ENCODE results near the gene CHAF1B.

Gene CHAF1B

DNA sequence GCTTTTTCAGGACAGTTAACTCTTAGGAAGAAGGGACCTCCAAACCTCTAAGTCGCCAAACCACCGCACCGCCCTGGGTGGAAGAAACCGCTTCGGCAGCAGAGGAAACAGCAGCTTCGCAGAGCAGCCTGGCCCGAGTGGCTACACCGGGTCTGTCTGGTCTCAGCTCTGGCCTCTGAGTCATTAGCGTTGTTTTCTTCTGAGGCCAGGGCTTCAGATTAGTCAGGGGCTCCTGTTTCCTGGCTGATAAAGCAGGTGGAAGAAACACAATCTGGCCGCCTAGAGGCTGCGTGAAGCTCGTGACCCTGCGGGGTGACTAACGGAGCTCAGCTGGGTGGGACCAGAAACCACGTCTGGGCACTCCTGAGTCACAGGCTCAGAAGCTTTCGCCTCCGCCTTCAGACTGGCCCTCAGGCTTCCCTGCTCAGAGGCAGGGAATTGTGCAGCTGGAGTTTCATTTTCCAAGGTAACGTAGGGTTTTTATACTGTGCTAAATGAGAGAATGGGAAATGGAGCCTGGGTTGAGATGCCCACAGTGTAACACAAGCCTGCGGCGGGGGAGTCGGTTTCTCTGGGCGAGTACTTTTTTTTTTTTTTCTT lies 44.9 kb downstream of the CHAF1B start:
- no peak for DNase-seq

DNA sequence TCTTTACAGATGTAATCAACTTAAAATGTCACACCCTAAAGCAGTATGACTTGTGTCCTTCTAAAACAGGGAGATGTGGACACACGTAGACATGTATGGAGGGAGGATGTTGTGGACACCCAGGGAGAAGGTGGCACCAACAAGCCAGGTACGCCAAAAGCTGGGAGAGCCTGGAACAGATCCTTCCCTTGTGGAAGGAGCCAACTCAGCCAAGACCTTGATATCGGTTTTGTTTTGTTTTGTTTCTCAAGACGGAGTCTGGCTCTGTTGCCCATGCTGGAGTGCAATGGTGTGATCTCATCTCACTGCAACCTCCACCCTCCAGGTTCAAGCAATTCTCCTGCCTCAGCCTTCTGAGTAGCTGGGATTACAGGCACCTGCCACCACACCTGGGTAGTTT lies 45.6 kb downstream of the CHAF1B start:
- DNase-seq: no peak

DNA sequence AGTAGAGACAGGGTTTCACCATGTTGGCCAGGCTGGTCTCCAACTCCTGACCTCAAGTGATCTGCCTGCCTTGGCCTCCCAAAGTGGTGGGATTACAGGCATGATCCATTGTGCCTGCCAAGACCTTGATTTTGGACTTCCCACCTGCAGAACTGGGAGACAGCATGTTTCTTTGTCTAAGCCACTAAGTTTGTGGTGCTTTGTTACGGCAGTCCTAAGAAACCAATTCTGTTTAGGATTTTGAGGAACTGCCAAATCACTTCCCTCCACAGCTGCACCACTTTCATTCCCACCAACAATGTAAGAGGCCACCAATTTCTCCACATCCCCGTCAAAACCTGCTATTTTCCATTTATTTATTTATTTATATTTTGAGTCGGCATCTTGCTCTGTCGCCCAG lies 46.1 kb downstream of the CHAF1B start:
- DNase-seq: no peak

DNA sequence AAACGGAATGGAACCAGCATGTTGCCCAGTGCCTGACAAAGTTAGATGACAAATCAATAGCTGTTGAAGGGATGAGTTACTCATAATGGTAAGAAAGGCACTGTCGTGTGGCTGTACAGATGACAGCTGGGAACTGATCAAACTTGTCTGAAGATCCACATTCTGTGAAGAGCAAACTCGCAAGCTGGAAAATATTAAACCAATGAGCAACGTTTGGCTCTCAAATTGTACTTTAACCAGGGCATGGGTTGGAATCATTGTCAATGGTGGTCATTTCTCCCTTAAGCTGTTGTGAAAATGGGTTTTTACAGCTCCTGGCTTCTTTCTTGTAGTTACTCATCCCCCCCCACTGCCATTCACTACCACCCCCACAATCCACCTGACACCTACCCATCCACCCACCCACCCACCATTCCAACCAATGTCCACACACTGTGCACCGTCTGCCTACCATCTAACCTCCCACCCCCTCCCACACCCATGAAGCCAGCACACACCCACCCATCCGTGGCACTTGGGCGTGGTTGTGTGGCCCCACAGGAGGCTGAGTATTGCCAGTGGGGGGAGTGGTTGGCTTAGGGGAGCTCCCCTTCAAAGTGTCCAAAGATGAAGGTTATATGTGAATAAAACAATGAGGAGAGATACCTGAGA lies 48.0 kb downstream of the CHAF1B start:
- no peak for DNase-seq

DNA sequence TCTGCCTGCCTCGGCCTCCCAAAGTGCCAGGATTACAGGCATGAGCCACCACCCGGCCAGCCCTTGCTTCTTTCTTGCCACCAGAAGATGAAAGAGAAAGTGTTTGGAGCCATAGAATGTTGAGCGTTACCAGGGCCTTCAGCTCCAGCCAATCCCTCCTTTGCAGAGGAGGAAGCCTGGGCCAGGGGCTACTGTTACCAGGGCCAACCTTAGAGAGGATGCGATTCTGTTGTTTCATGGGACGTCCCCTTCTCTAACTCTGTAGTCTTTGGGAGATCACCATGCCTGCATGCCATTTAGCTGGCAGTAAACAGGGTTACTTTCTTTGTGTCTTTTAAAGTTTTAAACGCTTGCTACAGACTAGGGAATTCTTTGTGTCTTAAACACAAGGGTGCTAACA lies 49.0 kb downstream of the CHAF1B start:
- no peak for DNase-seq

- DNase-seq: no peak
These were observed 51.9 kb downstream of the CHAF1B start for GRCh38 chr21:36436829-36437744.

- no peak for DNase-seq
These were observed 52.5 kb downstream of the CHAF1B start for GRCh38 chr21:36437745-36438128.

DNA sequence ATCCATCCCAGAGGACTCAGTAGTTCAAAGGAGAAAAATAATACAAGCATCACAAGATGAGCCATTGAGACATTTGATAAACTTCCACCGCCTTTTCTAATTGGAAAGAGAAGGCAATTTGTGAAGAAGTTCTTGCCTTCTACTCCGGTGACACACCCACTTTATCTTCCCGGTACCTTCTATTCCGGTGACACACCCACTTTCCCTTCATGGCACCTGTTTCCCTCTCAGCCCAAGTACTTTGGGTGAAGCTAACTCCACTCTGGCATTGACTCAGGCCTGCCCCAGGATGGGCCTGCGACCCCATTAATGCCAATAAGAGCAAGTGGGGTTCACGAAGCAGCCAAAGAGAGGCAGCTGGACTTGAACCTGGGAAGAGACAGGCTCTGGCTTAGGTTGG lies 56.5 kb downstream of the CHAF1B start:
- DNase-seq: no peak

GRCh38 chr21:36446301-36446700 lies 61.1 kb downstream of the CHAF1B start:
- DNase-seq: no peak

GRCh38 chr21:36450511-36450910 lies 65.3 kb downstream of the CHAF1B start:
- DNase-seq: no peak

- DNase-seq: no peak
These were observed 66.3 kb downstream of the CHAF1B start for GRCh38 chr21:36451506-36451905.

DNA sequence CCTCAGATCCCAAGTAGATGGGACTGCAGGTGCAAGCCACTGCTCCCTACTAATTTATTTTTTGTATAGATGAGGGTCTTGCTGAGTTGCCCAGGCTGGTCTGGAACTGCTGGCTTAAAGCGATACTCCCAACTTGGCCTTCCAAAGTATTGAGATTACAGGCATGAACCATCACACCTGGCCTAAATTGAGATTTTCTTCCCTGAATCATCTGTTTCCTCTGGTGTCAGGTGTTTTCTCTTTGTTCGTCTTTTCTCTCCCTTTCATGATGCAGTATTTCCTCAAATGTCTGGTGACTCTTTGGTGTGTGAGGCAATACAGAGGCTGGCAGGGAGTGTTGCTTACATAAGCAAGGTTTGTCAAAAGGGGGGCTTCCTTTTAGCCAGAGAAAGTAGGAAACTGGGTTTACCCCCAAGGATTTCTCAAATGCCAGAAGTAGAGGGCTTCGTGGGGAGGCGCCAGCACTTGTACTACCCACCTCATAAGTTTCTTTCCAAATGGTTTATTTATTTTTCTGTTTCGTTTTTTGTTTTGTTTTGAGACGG lies 67.2 kb downstream of the CHAF1B start:
- DNase-seq: no peak

- DNase-seq: no peak
These were observed 68.9 kb downstream of the CHAF1B start for GRCh38 chr21:36454093-36454531.

DNA sequence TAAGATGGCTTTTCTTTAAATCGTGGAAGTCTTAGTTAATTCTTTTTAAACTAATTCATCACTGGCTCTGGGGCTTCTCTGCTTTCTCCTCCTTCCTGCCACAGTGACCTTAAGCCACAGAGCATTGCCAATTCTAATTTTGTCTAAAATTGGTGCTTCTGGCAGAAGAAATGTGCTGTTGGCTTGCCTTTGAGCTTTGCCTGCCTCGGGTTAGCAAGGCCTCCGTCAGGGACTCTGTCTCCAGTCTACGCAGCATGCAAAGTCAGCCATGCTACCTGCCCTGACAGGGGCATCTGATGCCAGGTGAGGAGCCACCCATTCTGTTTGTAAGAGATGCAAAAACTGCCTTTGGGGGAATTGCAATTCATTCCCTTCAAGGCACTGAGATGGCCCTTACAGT lies 69.5 kb downstream of the CHAF1B start:
- DNase-seq: no peak

GRCh38 chr21:36456729-36457414 lies 71.7 kb downstream of the CHAF1B start:
- DNase-seq: no peak

DNA sequence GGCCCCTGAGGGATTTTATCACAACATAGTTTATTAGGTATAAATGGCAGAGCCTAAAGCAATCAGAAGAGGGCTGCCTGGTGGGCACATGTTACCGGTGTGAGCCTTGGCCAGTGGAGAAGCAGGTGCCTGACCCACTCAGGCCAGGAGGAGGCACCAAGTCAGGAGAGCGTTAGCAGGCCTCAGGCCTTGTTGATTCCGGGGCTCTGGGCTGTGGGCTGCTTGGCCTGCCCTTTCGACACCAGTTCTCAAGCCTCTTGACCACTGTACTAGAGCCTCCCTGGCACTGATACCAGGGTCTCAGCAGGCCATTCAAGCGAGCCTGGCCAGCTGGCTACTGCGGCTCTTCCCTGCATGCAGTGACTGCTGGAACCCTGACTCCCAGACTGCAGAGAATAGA lies 73.9 kb downstream of the CHAF1B start:
- DNase-seq: no peak

- DNase-seq: no peak
These were observed 75.7 kb downstream of the CHAF1B start for GRCh38 chr21:36460866-36461265.

- no peak for DNase-seq
These were observed 76.2 kb downstream of the CHAF1B start for GRCh38 chr21:36461277-36461917.

DNA sequence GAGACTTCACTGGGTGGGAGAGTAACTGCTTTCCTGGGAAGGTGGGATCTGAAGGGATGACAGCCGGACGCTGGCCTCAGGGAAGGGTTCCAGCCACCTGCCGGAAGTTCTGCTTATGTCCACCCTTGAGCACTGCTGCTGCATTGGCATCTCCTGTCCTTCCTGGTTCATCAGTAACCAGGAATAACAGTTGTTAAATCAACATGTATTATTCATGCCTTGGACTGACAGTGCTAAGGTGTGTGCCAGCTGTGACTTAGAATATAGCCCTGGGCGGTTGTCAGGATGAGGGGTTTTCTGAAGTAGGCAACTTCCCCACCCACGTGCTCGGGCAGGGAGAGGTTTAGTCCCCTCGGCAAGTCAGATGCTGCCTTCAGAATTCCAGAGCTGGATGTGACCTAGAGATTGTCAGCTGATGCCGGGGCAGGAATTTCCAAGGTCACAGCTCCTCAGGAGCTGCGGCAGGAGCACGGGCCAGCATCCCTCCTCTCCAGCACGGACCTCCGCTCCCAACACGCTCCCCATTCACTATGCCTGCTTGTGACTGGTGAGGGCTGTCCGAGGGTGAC lies 76.8 kb downstream of the CHAF1B start:
- no peak for DNase-seq

GRCh38 chr21:36463204-36463603 lies 78.0 kb downstream of the CHAF1B start:
- DNase-seq: no peak

DNA sequence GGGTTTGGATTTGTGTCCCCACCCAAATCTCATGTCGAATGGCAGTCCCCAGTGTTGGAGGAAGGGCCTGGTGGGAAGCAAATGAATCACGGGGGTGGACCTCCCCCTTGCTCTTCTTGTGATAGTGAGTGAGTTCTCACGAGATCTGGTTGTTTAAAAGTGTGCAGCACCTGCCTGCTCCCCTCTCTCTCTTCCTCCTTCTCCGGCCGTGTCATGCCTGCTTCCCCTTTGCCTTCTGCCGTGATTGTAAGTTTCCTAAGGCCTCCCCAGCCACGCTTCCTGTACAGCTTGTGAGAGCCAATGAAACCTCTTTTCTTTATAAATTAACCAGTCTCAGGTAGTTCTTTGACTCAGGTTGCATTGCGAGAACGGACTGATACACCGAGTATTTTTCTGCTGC lies 78.8 kb downstream of the CHAF1B start:
- DNase-seq: no peak

DNA sequence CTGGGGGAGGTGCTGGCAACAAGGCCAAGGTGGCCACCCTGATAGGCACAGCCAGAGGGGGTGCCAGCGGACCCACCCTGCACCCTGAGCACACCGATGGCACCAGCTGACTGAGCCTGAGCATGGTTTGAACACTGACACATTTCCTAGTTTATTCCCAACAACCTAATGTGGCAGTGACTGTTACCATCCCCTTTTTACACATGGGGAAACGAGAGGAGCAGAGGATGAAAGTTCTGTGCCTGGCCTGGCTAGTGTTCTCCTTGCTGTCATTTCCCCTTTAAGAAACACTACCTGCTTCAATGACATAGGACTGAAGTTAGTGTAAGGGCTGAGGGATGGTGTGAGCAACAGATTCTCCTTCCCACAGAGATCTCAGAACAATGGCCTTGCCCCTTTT lies 79.4 kb downstream of the CHAF1B start:
- no peak for DNase-seq
